Measurements from ENCODE around the gene PNMT. TPM values are rescaled to one million over a fixed set of nuclear protein-coding genes. Genes with fewer than 3 reads are reported as not detected.

PNMT gene
- total RNA-seq, 4 donors from 2014 or later: 0.80 to 48.3 (median 1.3) TPM

GRCh38 chr17:39714234-39714633 lies 46.0 kb downstream of the PNMT start:
- peaks cover 0 to 26% (median 7%) of the 10 kb centered on the region in 4 donors for H3K36me3 ChIP-seq
- TF ChIP-seq POLR2A (IDR thresholded peaks at IDR 0.05) (no peak), POLR2AphosphoS5 (IDR thresholded peaks at IDR 0.05) (no peak), CTCF (IDR thresholded peaks at IDR 0.05) (no peak), EP300 (IDR thresholded peaks at IDR 0.05; ENCODE audit: low read depth) (no peak)
- in situ Hi-C loops (cut with MboI; ENCODE audit: low pct_ligation_motif_present in 1 of 4, low pct_unique_long_range_greater_than_20kb in 1 of 4, low sequenced_read_pairs in 3 of 4) (no loop called here), intact Hi-C loops (cut with DNase I; ENCODE audit: low total_unique reads) (no loop called here)
- no peaks in the 10 kb centered on the region for H3K27me3 ChIP-seq
- H3K9me3 ChIP-seq: no peaks in the 10 kb centered on the region
- DNase-seq: no peak
- 88 to 95% methylated on average over 3 to 4 of the region's 4 CpGs for WGBS, 2 donors (ENCODE audit: low coverage in 1 of 2)
- no peak overlapping the region for H3K4me3 ChIP-seq
- H3K4me1 ChIP-seq: peaks cover 0 to 33% (median 16%) of the 10 kb centered on the region in 4 donors
- no peak overlapping the region for H3K27ac ChIP-seq

DNA sequence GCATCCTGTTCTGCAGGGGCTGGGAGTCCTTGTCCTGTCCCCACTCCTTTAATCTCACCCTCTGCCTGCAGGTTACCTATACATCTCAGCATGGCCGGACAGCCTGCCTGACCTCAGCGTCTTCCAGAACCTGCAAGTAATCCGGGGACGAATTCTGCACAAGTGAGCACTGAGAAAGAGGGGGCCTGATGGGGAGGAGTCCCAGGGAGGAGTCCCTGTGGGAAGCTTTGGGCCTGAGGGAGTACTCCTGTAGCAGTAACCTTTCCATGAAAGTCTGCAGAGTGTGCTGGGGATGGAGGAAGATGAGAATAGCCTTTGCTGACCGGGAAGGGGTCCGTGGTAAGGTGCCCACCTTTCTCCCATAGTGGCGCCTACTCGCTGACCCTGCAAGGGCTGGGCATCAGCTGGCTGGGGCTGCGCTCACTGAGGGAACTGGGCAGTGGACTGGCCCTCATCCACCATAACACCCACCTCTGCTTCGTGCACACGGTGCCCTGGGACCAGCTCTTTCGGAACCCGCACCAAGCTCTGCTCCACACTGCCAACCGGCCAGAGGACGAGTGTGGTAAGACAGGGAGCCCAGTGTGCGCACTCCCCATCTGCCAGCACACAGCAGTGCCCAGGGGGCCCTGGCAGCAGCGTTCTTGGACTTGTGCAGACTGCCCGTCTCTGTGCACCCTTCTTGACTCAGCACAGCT lies 47.3 kb downstream of the PNMT start:
- TF ChIP-seq EP300 (IDR thresholded peaks at IDR 0.05; ENCODE audit: low read depth) (no peak), POLR2AphosphoS5 (IDR thresholded peaks at IDR 0.05) (no peak), POLR2A (IDR thresholded peaks at IDR 0.05) (no peak), CTCF (IDR thresholded peaks at IDR 0.05) (no peak)
- peaks cover 0 to 40% (median 19%) of the 10 kb centered on the region in 4 donors for H3K4me1 ChIP-seq
- in situ Hi-C loops (cut with MboI; ENCODE audit: low pct_ligation_motif_present in 1 of 4, low pct_unique_long_range_greater_than_20kb in 1 of 4, low sequenced_read_pairs in 3 of 4) (no loop called here), intact Hi-C loops (cut with DNase I; ENCODE audit: low total_unique reads) (no loop called here)
- H3K27ac ChIP-seq: peak overlapping the region; percentile 75 to 88 (median 84)
- peaks cover 0 to 21% (median 7%) of the 10 kb centered on the region in 4 donors for H3K36me3 ChIP-seq
- H3K27me3 ChIP-seq: no peaks in the 10 kb centered on the region
- WGBS, 2 donors (ENCODE audit: low coverage in 1 of 2): 87% methylated on average over 18 of the region's 18 CpGs; no CpG with 5 or more reads in 1 of the 2 donors
- no peak overlapping the region for H3K4me3 ChIP-seq
- no peak for DNase-seq
- no peaks in the 10 kb centered on the region for H3K9me3 ChIP-seq

DNA sequence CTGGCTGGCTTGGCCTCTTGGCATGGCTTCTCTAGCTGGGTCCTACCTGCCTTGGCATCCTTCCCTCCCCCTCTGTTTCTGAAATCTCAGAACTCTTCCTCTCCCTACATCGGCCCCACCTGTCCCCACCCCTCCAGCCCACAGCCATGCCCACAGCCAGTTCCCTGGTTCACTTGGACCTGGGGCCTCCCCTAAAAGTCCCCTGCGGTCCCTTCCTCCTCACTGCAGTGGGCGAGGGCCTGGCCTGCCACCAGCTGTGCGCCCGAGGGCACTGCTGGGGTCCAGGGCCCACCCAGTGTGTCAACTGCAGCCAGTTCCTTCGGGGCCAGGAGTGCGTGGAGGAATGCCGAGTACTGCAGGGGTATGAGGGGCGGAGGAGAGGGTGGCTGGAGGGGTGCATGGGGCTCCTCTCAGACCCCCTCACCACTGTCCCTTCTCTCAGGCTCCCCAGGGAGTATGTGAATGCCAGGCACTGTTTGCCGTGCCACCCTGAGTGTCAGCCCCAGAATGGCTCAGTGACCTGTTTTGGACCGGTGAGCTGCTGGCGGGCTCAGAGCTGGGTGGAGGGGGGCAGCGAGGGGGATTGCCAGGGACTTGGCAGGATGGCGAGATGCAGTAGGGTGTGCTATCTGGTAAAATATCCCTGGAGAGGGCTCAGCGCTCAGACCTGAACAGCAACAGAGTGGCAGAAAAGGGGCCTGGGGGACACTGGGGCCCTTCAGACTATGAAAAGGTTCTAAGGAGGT lies 48.0 kb downstream of the PNMT start:
- intact Hi-C loops (cut with DNase I; ENCODE audit: low total_unique reads): no loop called here
- Histone ChIP-seq H3K4me1 (peaks cover 0 to 40% (median 19%) of the 10 kb centered on the region in 4 donors), H3K27me3 (no peaks in the 10 kb centered on the region), H3K27ac (peak overlapping the region; percentile 75 to 88 (median 84)), H3K9me3 (no peaks in the 10 kb centered on the region), H3K4me3 (no peak overlapping the region), H3K36me3 (peaks cover 0 to 15% (median 7%) of the 10 kb centered on the region in 4 donors)
- DNase-seq: no peak
- WGBS, 2 donors (ENCODE audit: low coverage in 1 of 2): 60 to 65% methylated on average over 1 to 15 of the region's 15 CpGs
- TF ChIP-seq POLR2AphosphoS5 (IDR thresholded peaks at IDR 0.05) (no peak), EP300 (IDR thresholded peaks at IDR 0.05; ENCODE audit: low read depth) (no peak), CTCF (IDR thresholded peaks at IDR 0.05) (no peak), POLR2A (IDR thresholded peaks at IDR 0.05) (no peak)
- in situ Hi-C loops (cut with MboI; ENCODE audit: low pct_ligation_motif_present in 1 of 4, low pct_unique_long_range_greater_than_20kb in 1 of 4, low sequenced_read_pairs in 3 of 4): no loop called here

GRCh38 chr17:39716879-39717536 lies 48.8 kb downstream of the PNMT start:
- TF ChIP-seq CTCF (IDR thresholded peaks at IDR 0.05) (no peak), POLR2A (IDR thresholded peaks at IDR 0.05) (no peak), POLR2AphosphoS5 (IDR thresholded peaks at IDR 0.05) (peak in 2 of 3 donors; percentile 43 to 67)
- H3K9me3 ChIP-seq: no peaks in the 10 kb centered on the region
- H3K36me3 ChIP-seq: peaks cover 0 to 15% (median 5%) of the 10 kb centered on the region in 4 donors
- peaks cover 0 to 40% (median 19%) of the 10 kb centered on the region in 4 donors for H3K4me1 ChIP-seq
- WGBS, 2 donors (ENCODE audit: low coverage in 1 of 2): 65 to 81% methylated on average over 6 to 11 of the region's 11 CpGs
- peak overlapping the region; percentile 75 to 88 (median 84) for H3K27ac ChIP-seq
- in situ Hi-C loops (cut with MboI; ENCODE audit: low pct_ligation_motif_present in 1 of 4, low pct_unique_long_range_greater_than_20kb in 1 of 4, low sequenced_read_pairs in 3 of 4): no loop called here
- DNase-seq: peak; percentile 83
- H3K27me3 ChIP-seq: no peaks in the 10 kb centered on the region
- no peak overlapping the region for H3K4me3 ChIP-seq
- intact Hi-C loops (cut with DNase I; ENCODE audit: low total_unique reads): no loop called here

All from transverse colon (tissue), 4 donors.